Activated CD8-positive, alpha-beta T cell treated with anti-CD3 and anti-CD28 coated beads, Interleukin-2, amount 10 ng/mL, durations not matched to agents 7 days and 5 days (primary cell): ENCODE results near the gene MALRD1. TPM values are rescaled to one million over a fixed set of nuclear protein-coding genes. Genes with fewer than 3 reads are reported as not detected.
A peak's percentile ranks its signal among the peaks of the same experiment; 100 is the strongest.

Source experiments
- ATAC-seq: fragments of 150-1000 bp; cut with Tn5 transposase; one replicate; pipeline ENCODE4 v1.10.0; 2021; ENCODE audit warnings: moderate library complexity
- CTCF ChIA-PET: fragments of 350-600 bp; sonication (Branson Sonifier 250); formaldehyde crosslinking; loops from one replicate; lab custom pipeline; 2021; ENCODE audit warnings: antibody characterized with exemption; lab: Charles Lee
- POLR2A ChIA-PET: fragments of 350-600 bp; sonication (Branson Sonifier 250); formaldehyde crosslinking; loops from one replicate; lab custom pipeline; 2021; ENCODE audit warnings: antibody characterized with exemption; lab: Charles Lee
- DNase-seq: peaks from one replicate; pipeline ENCODE4 v3.0.0-alpha.2; 2020
- H3K27ac Mint-ChIP-seq: one replicate; pipeline ENCODE4 v1.8.0; 2021; ENCODE audit warnings: mild to moderate bottlenecking, mixed read lengths
- H3K27me3 Mint-ChIP-seq: one replicate; pipeline ENCODE4 v1.8.0; 2021; ENCODE audit warnings: low read depth, mixed read lengths
- H3K36me3 Mint-ChIP-seq: one replicate; pipeline ENCODE4 v1.8.0; 2021; ENCODE audit warnings: low read depth, mixed read lengths
- H3K4me1 Mint-ChIP-seq: one replicate; pipeline ENCODE4 v1.8.0; 2021; ENCODE audit warnings: low read depth, mixed read lengths
- H3K4me3 Mint-ChIP-seq: one replicate; pipeline ENCODE4 v1.8.0; 2021; ENCODE audit warnings: mild to moderate bottlenecking, mixed read lengths
- H3K9me3 Mint-ChIP-seq: one replicate; pipeline ENCODE4 v1.8.0; 2022; ENCODE audit warnings: mixed read lengths; ENCODE audit not compliant: insufficient read depth
- total RNA-seq, 2 experiments: library from RNA; stranded (reverse); gene quantifications; one replicate each; pipeline ENCODE4 v1.2.3, GENCODE V29; 2021

Gene MALRD1
- total RNA-seq, 2 experiments from 2014 or later, result not detected

GRCh38 chr10:19606968-19607367, 558.4 kb downstream of the MALRD1 start:
- ChIA-PET CTCF (no interaction called here), POLR2A (no interaction called here)
- no peak overlapping the region for H3K27ac Mint-ChIP-seq
- H3K4me1 Mint-ChIP-seq, result no peaks in the 10 kb centered on the region
- H3K36me3 Mint-ChIP-seq, result no peaks in the 10 kb centered on the region
- H3K4me3 Mint-ChIP-seq, result no peak overlapping the region
- no peaks in the 10 kb centered on the region for H3K27me3 Mint-ChIP-seq
- H3K9me3 Mint-ChIP-seq, result peaks cover 3% of the 10 kb centered on the region
- ATAC-seq (no peak), DNase-seq (no peak)

GRCh38 chr10:19611775-19612174, 563.2 kb downstream of the MALRD1 start:
- no peaks in the 10 kb centered on the region for H3K27me3 Mint-ChIP-seq
- POLR2A ChIA-PET, result no interaction called here
- no peak overlapping the region for H3K27ac Mint-ChIP-seq
- no peak overlapping the region for H3K4me3 Mint-ChIP-seq
- CTCF ChIA-PET, result no interaction called here
- no peaks in the 10 kb centered on the region for H3K36me3 Mint-ChIP-seq
- ATAC-seq, result no peak
- DNase-seq, result no peak
- H3K4me1 Mint-ChIP-seq, result no peaks in the 10 kb centered on the region
- H3K9me3 Mint-ChIP-seq, result peaks cover 15% of the 10 kb centered on the region

GRCh38 chr10:19616966-19617365, 568.4 kb downstream of the MALRD1 start:
- no peak for DNase-seq
- ChIA-PET CTCF (no interaction called here), POLR2A (no interaction called here)
- Mint-ChIP-seq H3K36me3 (no peaks in the 10 kb centered on the region), H3K4me1 (no peaks in the 10 kb centered on the region), H3K4me3 (no peak overlapping the region), H3K27me3 (no peaks in the 10 kb centered on the region), H3K9me3 (peaks cover 12% of the 10 kb centered on the region), H3K27ac (no peak overlapping the region)
- ATAC-seq, result no peak

- H3K9me3 Mint-ChIP-seq, result no peaks in the 10 kb centered on the region
- CTCF ChIA-PET, result no interaction called here
- H3K36me3 Mint-ChIP-seq, result no peaks in the 10 kb centered on the region
- H3K4me1 Mint-ChIP-seq, result no peaks in the 10 kb centered on the region
- POLR2A ChIA-PET, result no interaction called here
- H3K27me3 Mint-ChIP-seq, result no peaks in the 10 kb centered on the region
- H3K27ac Mint-ChIP-seq, result no peak overlapping the region
- H3K4me3 Mint-ChIP-seq, result no peak overlapping the region
- no peak for ATAC-seq
- no peak for DNase-seq
Measured at GRCh38 chr10:19620811-19621210, 572.2 kb downstream of the MALRD1 start.

GRCh38 chr10:19623321-19623720, 574.7 kb downstream of the MALRD1 start:
- ATAC-seq, result no peak
- no peaks in the 10 kb centered on the region for H3K36me3 Mint-ChIP-seq
- no peaks in the 10 kb centered on the region for H3K4me1 Mint-ChIP-seq
- ChIA-PET POLR2A (no interaction called here), CTCF (no interaction called here)
- no peaks in the 10 kb centered on the region for H3K27me3 Mint-ChIP-seq
- no peaks in the 10 kb centered on the region for H3K9me3 Mint-ChIP-seq
- no peak for DNase-seq
- H3K4me3 Mint-ChIP-seq, result no peak overlapping the region
- H3K27ac Mint-ChIP-seq, result no peak overlapping the region

GRCh38 chr10:19626156-19626555, 577.6 kb downstream of the MALRD1 start:
- no peak overlapping the region for H3K4me3 Mint-ChIP-seq
- ChIA-PET CTCF (no interaction called here), POLR2A (no interaction called here)
- H3K27ac Mint-ChIP-seq, result no peak overlapping the region
- no peaks in the 10 kb centered on the region for H3K27me3 Mint-ChIP-seq
- no peaks in the 10 kb centered on the region for H3K36me3 Mint-ChIP-seq
- ATAC-seq (no peak), DNase-seq (no peak)
- H3K9me3 Mint-ChIP-seq, result no peaks in the 10 kb centered on the region
- no peaks in the 10 kb centered on the region for H3K4me1 Mint-ChIP-seq

- H3K4me1 Mint-ChIP-seq, result no peaks in the 10 kb centered on the region
- H3K4me3 Mint-ChIP-seq, result no peak overlapping the region
- no peak overlapping the region for H3K27ac Mint-ChIP-seq
- H3K9me3 Mint-ChIP-seq, result peaks cover 4% of the 10 kb centered on the region
- no peaks in the 10 kb centered on the region for H3K36me3 Mint-ChIP-seq
- CTCF ChIA-PET, result no interaction called here
- H3K27me3 Mint-ChIP-seq, result no peaks in the 10 kb centered on the region
- ATAC-seq (no peak), DNase-seq (no peak)
- POLR2A ChIA-PET, result no interaction called here
Measured at GRCh38 chr10:19628767-19629560, 580.4 kb downstream of the MALRD1 start.

GRCh38 chr10:19629567-19629966, 581.0 kb downstream of the MALRD1 start:
- DNase-seq (no peak), ATAC-seq (no peak)
- Mint-ChIP-seq H3K27ac (no peak overlapping the region), H3K36me3 (no peaks in the 10 kb centered on the region), H3K4me3 (no peak overlapping the region), H3K4me1 (no peaks in the 10 kb centered on the region), H3K9me3 (peaks cover 4% of the 10 kb centered on the region), H3K27me3 (no peaks in the 10 kb centered on the region)
- POLR2A ChIA-PET, result no interaction called here
- CTCF ChIA-PET, result no interaction called here

GRCh38 chr10:19634163-19634562, 585.6 kb downstream of the MALRD1 start:
- Mint-ChIP-seq H3K27ac (no peak overlapping the region), H3K27me3 (no peaks in the 10 kb centered on the region), H3K9me3 (peaks cover 4% of the 10 kb centered on the region), H3K4me1 (no peaks in the 10 kb centered on the region), H3K36me3 (no peaks in the 10 kb centered on the region), H3K4me3 (no peak overlapping the region)
- ATAC-seq (no peak), DNase-seq (no peak)
- POLR2A ChIA-PET, result no interaction called here
- CTCF ChIA-PET, result no interaction called here

- DNase-seq (no peak), ATAC-seq (no peak)
- ChIA-PET CTCF (interaction anchor here (1.2 kb wide), 1 partner anchor 14 kb away, joined by 3 read pairs; no protein-coding TSS in a partner anchor), POLR2A (no interaction called here)
- H3K4me3 Mint-ChIP-seq, result peak overlapping the region; percentile 42
- H3K4me1 Mint-ChIP-seq, result no peaks in the 10 kb centered on the region
- H3K27me3 Mint-ChIP-seq, result no peaks in the 10 kb centered on the region
- H3K9me3 Mint-ChIP-seq, result no peaks in the 10 kb centered on the region
- H3K36me3 Mint-ChIP-seq, result no peaks in the 10 kb centered on the region
- H3K27ac Mint-ChIP-seq, result no peak overlapping the region
Measured at GRCh38 chr10:19638182-19638895, 589.7 kb downstream of the MALRD1 start.

GRCh38 chr10:19638896-19639233, 590.3 kb downstream of the MALRD1 start:
- H3K27ac Mint-ChIP-seq, result no peak overlapping the region
- H3K4me1 Mint-ChIP-seq, result no peaks in the 10 kb centered on the region
- no peak for ATAC-seq
- ChIA-PET POLR2A (no interaction called here), CTCF (interaction anchor here (1.2 kb wide), 1 partner anchor 14 kb away, joined by 3 read pairs; no protein-coding TSS in a partner anchor)
- H3K4me3 Mint-ChIP-seq, result peak overlapping the region; percentile 42
- H3K36me3 Mint-ChIP-seq, result no peaks in the 10 kb centered on the region
- no peaks in the 10 kb centered on the region for H3K9me3 Mint-ChIP-seq
- H3K27me3 Mint-ChIP-seq, result no peaks in the 10 kb centered on the region
- no peak for DNase-seq

GRCh38 chr10:19640566-19641263, 592.1 kb downstream of the MALRD1 start:
- ATAC-seq (no peak), DNase-seq (no peak)
- Mint-ChIP-seq H3K9me3 (no peaks in the 10 kb centered on the region), H3K36me3 (no peaks in the 10 kb centered on the region), H3K27me3 (no peaks in the 10 kb centered on the region), H3K4me3 (no peak overlapping the region), H3K4me1 (no peaks in the 10 kb centered on the region), H3K27ac (no peak overlapping the region)
- CTCF ChIA-PET, result no interaction called here
- POLR2A ChIA-PET, result no interaction called here
